ENCODE measurements around the gene TSC2.

The TSC2 gene

GRCh38 chr16:2046893-2047329, 874 bp upstream of the TSC2 start:
- TF ChIP-seq CTCF (IDR thresholded peaks at IDR 0.05), result no peak

GRCh38 chr16:2048116-2048543, 345 bp downstream of the TSC2 start:
- TF ChIP-seq CTCF (IDR thresholded peaks at IDR 0.05), result no peak

GRCh38 chr16:2053211-2053610, 5.4 kb downstream of the TSC2 start:
- no peak for TF ChIP-seq CTCF (IDR thresholded peaks at IDR 0.05)

GRCh38 chr16:2053897-2054296, 6.1 kb downstream of the TSC2 start:
- TF ChIP-seq CTCF (IDR thresholded peaks at IDR 0.05), result no peak

GRCh38 chr16:2054543-2055245, 6.9 kb downstream of the TSC2 start:
- no peak for TF ChIP-seq CTCF (IDR thresholded peaks at IDR 0.05)

- TF ChIP-seq CTCF (IDR thresholded peaks at IDR 0.05), result no peak
Observed at GRCh38 chr16:2056077-2056476, 8.3 kb downstream of the TSC2 start.

- 0 out of 2 replicates have a peak, but pooled peaks have one; percentile 14 for TF ChIP-seq CTCF (IDR thresholded peaks at IDR 0.05)
Observed at GRCh38 chr16:2056681-2057407, 9.1 kb downstream of the TSC2 start.

Data from LNCAP (cell line).